ENCODE data around the gene CCDC183. TPM values are rescaled to one million over a fixed set of nuclear protein-coding genes. Genes with fewer than 3 reads are reported as not detected.
"Not testable (repeated sequence)": the region's sequence is repeated elsewhere in the genome, so short reads cannot be mapped to it uniquely, and the experiment has no call there.

Gene CCDC183
- total RNA-seq, 4 donors from 2014 or later: 1.1 to 10.3 (median 2.3) TPM

- 89% methylated on average over 5 of the region's 5 CpGs for WGBS
- no peak for TF ChIP-seq EP300 (IDR thresholded peaks at IDR 0.05)
- TF ChIP-seq, protein P1, sequence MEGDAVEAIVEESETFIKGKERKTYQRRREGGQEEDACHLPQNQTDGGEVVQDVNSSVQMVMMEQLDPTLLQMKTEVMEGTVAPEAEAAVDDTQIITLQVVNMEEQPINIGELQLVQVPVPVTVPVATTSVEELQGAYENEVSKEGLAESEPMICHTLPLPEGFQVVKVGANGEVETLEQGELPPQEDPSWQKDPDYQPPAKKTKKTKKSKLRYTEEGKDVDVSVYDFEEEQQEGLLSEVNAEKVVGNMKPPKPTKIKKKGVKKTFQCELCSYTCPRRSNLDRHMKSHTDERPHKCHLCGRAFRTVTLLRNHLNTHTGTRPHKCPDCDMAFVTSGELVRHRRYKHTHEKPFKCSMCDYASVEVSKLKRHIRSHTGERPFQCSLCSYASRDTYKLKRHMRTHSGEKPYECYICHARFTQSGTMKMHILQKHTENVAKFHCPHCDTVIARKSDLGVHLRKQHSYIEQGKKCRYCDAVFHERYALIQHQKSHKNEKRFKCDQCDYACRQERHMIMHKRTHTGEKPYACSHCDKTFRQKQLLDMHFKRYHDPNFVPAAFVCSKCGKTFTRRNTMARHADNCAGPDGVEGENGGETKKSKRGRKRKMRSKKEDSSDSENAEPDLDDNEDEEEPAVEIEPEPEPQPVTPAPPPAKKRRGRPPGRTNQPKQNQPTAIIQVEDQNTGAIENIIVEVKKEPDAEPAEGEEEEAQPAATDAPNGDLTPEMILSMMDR (IDR thresholded peaks at IDR 0.05): no peak
- TF ChIP-seq POLR2AphosphoS5 (IDR thresholded peaks at IDR 0.05): no peak
- no peak for TF ChIP-seq POLR2A (IDR thresholded peaks at IDR 0.05)
- Histone ChIP-seq H3K4me3 (no peak overlapping the region), H3K4me1 (no peaks in the 10 kb centered on the region), H3K27ac (no peak overlapping the region), H3K36me3 (no peaks in the 10 kb centered on the region), H3K9me3 (no peaks in the 10 kb centered on the region), H3K27me3 (no peaks in the 10 kb centered on the region)
- DNase-seq (ENCODE audit: low spot score in 2 of 2): no peak
Measured at GRCh38 chr9:136779808-136780207, 16.3 kb upstream of the CCDC183 start.

GRCh38 chr9:136782452-136782851 is 13.7 kb upstream of the CCDC183 start:
- no peak for DNase-seq (ENCODE audit: low spot score in 2 of 2)
- H3K27me3 ChIP-seq: no peaks in the 10 kb centered on the region
- H3K36me3 ChIP-seq: no peaks in the 10 kb centered on the region
- peaks cover 2% of the 10 kb centered on the region for H3K4me1 ChIP-seq
- no peaks in the 10 kb centered on the region for H3K9me3 ChIP-seq
- no peak overlapping the region for H3K4me3 ChIP-seq
- WGBS: 92% methylated on average over 3 of the region's 3 CpGs
- no peak for TF ChIP-seq EP300 (IDR thresholded peaks at IDR 0.05)
- no peak for TF ChIP-seq POLR2A (IDR thresholded peaks at IDR 0.05)
- TF ChIP-seq POLR2AphosphoS5 (IDR thresholded peaks at IDR 0.05): no peak
- TF ChIP-seq, protein P1 (IDR thresholded peaks at IDR 0.05): no peak
- H3K27ac ChIP-seq: no peak overlapping the region

DNA sequence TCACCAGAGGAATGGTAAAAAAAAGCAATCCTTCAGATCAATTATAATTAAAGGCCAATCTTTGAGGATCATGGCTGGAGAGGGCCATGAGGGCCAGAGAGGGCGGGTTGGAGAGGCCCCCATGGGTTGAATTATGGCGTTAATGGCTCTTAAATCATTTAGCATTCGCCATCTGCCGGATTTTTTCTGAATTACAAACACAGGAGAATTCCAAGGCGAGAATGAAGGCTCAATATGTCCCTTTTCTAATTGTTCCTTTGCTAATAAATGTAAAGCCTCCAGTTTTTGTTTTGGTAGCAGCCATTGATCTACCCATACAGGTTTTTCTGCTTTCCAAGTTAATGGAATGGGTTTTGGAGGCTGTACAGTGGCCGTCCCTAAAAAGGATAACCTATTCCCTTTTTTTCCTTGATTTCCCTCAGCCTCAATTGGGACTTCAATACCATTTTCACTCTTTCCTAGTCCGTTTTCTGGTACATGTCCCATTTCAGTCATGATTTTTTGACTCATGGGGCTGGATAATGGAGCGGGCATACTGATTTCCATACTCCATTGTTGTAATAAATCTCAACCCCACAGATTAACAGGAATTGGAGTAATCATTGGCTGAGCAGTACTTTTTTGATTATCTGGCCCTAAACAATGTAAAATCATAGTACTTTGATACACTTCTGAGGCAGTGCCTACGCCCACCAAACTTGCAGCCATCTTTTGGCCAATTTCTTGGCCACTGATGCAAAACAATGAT is 11.7 kb upstream of the CCDC183 start:
- TF ChIP-seq, protein P1 (IDR thresholded peaks at IDR 0.05): peak in 1 of 2 donors; percentile 62
- TF ChIP-seq EP300 (IDR thresholded peaks at IDR 0.05): no peak
- Histone ChIP-seq H3K4me3 (no peak overlapping the region), H3K27ac (no peak overlapping the region), H3K36me3 (no peaks in the 10 kb centered on the region), H3K4me1 (peaks cover 8% of the 10 kb centered on the region), H3K27me3 (no peaks in the 10 kb centered on the region), H3K9me3 (no peaks in the 10 kb centered on the region)
- WGBS: 36% methylated on average over 9 of the region's 9 CpGs
- no peak for DNase-seq (ENCODE audit: low spot score in 2 of 2)

DNA sequence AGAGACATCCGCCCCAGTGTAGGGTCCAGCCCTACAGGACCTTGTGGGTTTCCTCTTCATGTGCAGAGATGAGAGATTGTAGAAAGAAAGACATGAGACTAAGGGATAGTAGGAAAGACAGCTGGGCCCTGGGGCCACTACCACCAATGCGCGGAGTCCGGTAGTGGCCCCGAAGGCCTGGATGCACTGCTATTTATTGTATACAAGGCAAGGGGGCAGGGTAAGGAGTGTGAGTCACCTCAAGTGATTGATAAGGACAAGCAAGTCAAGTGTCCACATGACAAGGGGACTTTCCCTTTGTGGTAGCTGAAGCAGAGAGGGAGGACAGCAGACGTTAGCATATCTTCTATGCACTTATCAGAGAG is 11.2 kb upstream of the CCDC183 start:
- Histone ChIP-seq H3K36me3 (no peaks in the 10 kb centered on the region), H3K27ac (no peak overlapping the region), H3K4me3 (no peak overlapping the region), H3K4me1 (peaks cover 9% of the 10 kb centered on the region), H3K9me3 (no peaks in the 10 kb centered on the region), H3K27me3 (no peaks in the 10 kb centered on the region)
- no peak for DNase-seq (ENCODE audit: low spot score in 2 of 2)
- TF ChIP-seq, protein P1 (IDR thresholded peaks at IDR 0.05): no peak
- WGBS: 76% methylated on average over 6 of the region's 6 CpGs

- not testable (repeated sequence) for H3K27me3 ChIP-seq; H3K27ac ChIP-seq; H3K4me3 ChIP-seq; DNase-seq (ENCODE audit: low spot score in 2 of 2); H3K9me3 ChIP-seq; H3K36me3 ChIP-seq
- 84% methylated on average over 17 of the region's 23 CpGs for WGBS
- H3K4me1 ChIP-seq: peaks cover 15% of the 10 kb centered on the region
Measured at GRCh38 chr9:136785565-136786355, 10.4 kb upstream of the CCDC183 start.

Data from suprapubic skin (tissue), 4 donors.